ENCODE data around the gene ALDH3B2. TPM values are rescaled to one million over a fixed set of nuclear protein-coding genes. Genes with fewer than 3 reads are reported as not detected.
A peak's percentile ranks its signal among the peaks of the same experiment; 100 is the strongest.

ALDH3B2 gene
- total RNA-seq, 2 experiments from 2014 or later = 1.5 to 8.0 TPM

- peak; percentile 42 for TF ChIP-seq CTCF (conservative IDR thresholded peaks at IDR 0.05; ENCODE audit: low read length)
- TF ChIP-seq EZH2phosphoT487 (IDR thresholded peaks at IDR 0.05; ENCODE audit: borderline replicate concordance, low read depth, low read length) = no peak
- H4K20me1 ChIP-seq (ENCODE audit: insufficient read depth, low read length) = no peaks in the 10 kb centered on the region
- ChIA-PET POLR2A (interaction anchor here (0.9 to 8.0 kb wide), 5 partner anchors 12 to 63 kb away, joined by 3 to 69 read pairs (median 5); partner anchors contain the start of genes GSTP1 and NUDT8), CTCF (ENCODE audit: unreplicated experiment) (interaction anchor here (1.7 to 4.0 kb wide), 5 partner anchors 12 to 45 kb away, joined by 5 to 38 read pairs (median 13); partner anchors contain the start of gene NUDT8)
- peak overlapping the region; percentile 79 for H3K4me2 ChIP-seq (ENCODE audit: low read length)
- intact Hi-C loops (cut with micrococcal nuclease; ENCODE audit: unreplicated experiment) = loop anchor here (5.0 to 10.0 kb wide), 5 partner anchors 139 to 379 kb away; partner anchors contain the start of genes CDK2AP2, GRK2, PITPNM1 and PPP1CA
- no peaks in the 10 kb centered on the region for H3K9me2 ChIP-seq (ENCODE audit: insufficient read depth, low read length)
- H3K4me3 ChIP-seq (ENCODE audit: low read depth, low read length, poor library complexity, severe bottlenecking) = peak overlapping the region; percentile 70
- H2AFZ ChIP-seq (ENCODE audit: low read length) = no peak overlapping the region; the same call in 1 of the 2 replicates
- no peaks in the 10 kb centered on the region for H3K9me3 ChIP-seq (ENCODE audit: low read length)
- DNase-seq (ENCODE audit: low spot score) = peak; percentile 94
- H3K36me3 ChIP-seq (ENCODE audit: insufficient read depth, low read length) = no peaks in the 10 kb centered on the region; the same call in 1 of the 2 replicates
- peak overlapping the region; percentile 97 for H3K27ac ChIP-seq (ENCODE audit: low read depth, low read length, poor library complexity, severe bottlenecking)
- BruUV-seq (replicated peaks) = no TSS peak
- peaks cover 5% of the 10 kb centered on the region; the same call in 1 of the 2 replicates for H3K79me2 ChIP-seq (ENCODE audit: insufficient read depth, low read depth, low read length)
- H3K4me1 ChIP-seq (ENCODE audit: insufficient read depth, low read length, poor library complexity, severe bottlenecking) = peaks cover 77% of the 10 kb centered on the region
Measured at GRCh38 chr11:67646535-67647336, 27.7 kb downstream of the ALDH3B2 start.

- H3K36me3 ChIP-seq (ENCODE audit: insufficient read depth, low read length) = no peaks in the 10 kb centered on the region; the same call in 1 of the 2 replicates
- BruUV-seq (replicated peaks) = no TSS peak
- peak; percentile 88 for DNase-seq (ENCODE audit: low spot score)
- POLR2A ChIA-PET = interaction anchor here (0.5 to 8.0 kb wide), 8 partner anchors 10 to 88 kb away, joined by 3 to 69 read pairs (median 5); partner anchors contain the start of gene NUDT8
- H3K27ac ChIP-seq (ENCODE audit: low read depth, low read length, poor library complexity, severe bottlenecking) = peak overlapping the region; percentile 97
- peak overlapping the region; percentile 70 for H3K4me3 ChIP-seq (ENCODE audit: low read depth, low read length, poor library complexity, severe bottlenecking)
- H3K4me2 ChIP-seq (ENCODE audit: low read length) = peak overlapping the region; percentile 79
- TF ChIP-seq EZH2phosphoT487 (IDR thresholded peaks at IDR 0.05; ENCODE audit: borderline replicate concordance, low read depth, low read length) = no peak
- peak; percentile 78 for TF ChIP-seq CTCF (conservative IDR thresholded peaks at IDR 0.05; ENCODE audit: low read length)
- intact Hi-C loops (cut with micrococcal nuclease; ENCODE audit: unreplicated experiment) = loop anchor here (1.0 to 10.0 kb wide), 8 partner anchors 13 to 378 kb away; partner anchors contain the start of genes CDK2AP2, GRK2, PITPNM1 and PPP1CA
- CTCF ChIA-PET (ENCODE audit: unreplicated experiment) = interaction anchor here (0.6 to 4.0 kb wide), 7 partner anchors 9 to 626 kb away, joined by 3 to 38 read pairs (median 5); partner anchors contain the start of gene NUDT8
- peaks cover 67% of the 10 kb centered on the region for H3K4me1 ChIP-seq (ENCODE audit: insufficient read depth, low read length, poor library complexity, severe bottlenecking)
- H3K9me3 ChIP-seq (ENCODE audit: low read length) = no peaks in the 10 kb centered on the region
- H4K20me1 ChIP-seq (ENCODE audit: insufficient read depth, low read length) = no peaks in the 10 kb centered on the region
- peak overlapping the region; percentile 30; the same call in 1 of the 2 replicates for H2AFZ ChIP-seq (ENCODE audit: low read length)
- no peaks in the 10 kb centered on the region for H3K79me2 ChIP-seq (ENCODE audit: insufficient read depth, low read depth, low read length)
- no peaks in the 10 kb centered on the region for H3K9me2 ChIP-seq (ENCODE audit: insufficient read depth, low read length)
Measured at GRCh38 chr11:67645521-67646461, 28.6 kb downstream of the ALDH3B2 start.

All from OCI-LY7 (cell line).